Epithelial cell of prostate (primary cell): ENCODE data around the gene SNF8.
"Not testable (repeated sequence)": the region's sequence is repeated elsewhere in the genome, so short reads cannot be mapped to it uniquely, and the experiment has no call there.

Experiments
- DNase-seq: peaks from one replicate; pipeline ENCODE4 v3.0.0-alpha.2; 2011; ENCODE audit warnings: low read depth, low spot score
- H3K27ac ChIP-seq: fragments of 450-650 bp; 2 replicates; pipeline ENCODE4 v1.5.1; 2017; ENCODE audit warnings: mild to moderate bottlenecking

SNF8 gene

DNA sequence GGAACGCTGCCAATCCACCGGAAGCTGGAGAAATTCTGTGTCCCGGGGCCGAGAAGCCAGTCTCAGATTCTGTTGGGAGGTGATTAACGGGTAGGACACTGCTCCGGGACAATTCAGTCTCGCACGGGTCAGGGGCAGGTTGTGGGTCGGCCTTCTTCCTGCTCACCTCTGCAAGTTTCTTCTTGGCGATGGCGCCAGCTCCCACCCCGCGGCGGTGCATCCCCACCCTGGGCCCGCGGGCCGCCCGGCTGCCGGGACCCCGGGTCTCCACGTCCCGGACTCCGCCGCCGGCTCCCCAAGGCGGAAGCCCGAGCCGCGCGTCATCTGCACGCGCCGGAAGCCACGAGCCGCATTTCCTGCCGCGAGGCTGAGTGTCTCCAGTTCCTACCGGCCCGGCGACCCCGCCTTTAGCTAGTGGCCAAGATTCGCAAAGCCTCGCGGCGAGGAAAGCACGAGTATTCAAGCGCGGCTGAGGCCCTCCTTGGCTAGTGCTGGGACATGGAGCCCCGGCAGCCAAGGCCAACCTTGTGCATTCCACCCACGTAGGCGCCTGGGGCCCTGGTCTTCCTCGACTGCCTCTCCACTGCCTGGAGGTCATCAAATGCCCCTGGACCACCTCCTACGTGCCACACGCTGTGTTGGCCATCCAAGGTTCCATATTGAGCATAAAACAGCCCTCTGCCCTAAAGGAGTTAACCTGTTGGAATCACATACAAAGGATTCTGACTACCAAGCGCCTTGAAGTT lies at the start of gene SNF8:
Gene SNF8, minus strand, starts transcription at position 328 of the 746 bp plus-strand sequence. Its CDS starts 108 bp downstream, at position 220.
- DNase-seq, result peak; percentile 31
- peak within 1 kb of the TSS; percentile 74 for H3K27ac ChIP-seq

DNA sequence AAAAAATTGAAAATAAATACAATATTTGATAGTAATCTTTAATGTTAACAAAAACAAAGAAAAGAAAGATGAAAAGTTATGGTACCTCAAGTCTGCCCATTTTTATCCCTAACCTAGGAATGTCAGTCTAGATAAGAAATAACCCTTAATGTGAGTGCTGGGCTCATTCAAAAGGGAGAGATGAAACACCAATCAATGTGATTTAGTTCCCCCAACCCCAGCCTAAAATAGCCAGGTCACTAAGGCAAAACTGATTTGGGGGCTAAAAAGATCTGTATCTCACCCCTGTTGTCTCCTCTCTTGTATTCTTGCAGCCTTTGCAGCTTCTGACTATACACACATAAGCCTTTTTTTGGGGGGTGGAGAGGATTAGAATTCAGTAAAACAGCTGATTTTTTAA lies 49.3 kb upstream of the SNF8 start:
- no peak for DNase-seq
- no peak overlapping the region for H3K27ac ChIP-seq

DNA sequence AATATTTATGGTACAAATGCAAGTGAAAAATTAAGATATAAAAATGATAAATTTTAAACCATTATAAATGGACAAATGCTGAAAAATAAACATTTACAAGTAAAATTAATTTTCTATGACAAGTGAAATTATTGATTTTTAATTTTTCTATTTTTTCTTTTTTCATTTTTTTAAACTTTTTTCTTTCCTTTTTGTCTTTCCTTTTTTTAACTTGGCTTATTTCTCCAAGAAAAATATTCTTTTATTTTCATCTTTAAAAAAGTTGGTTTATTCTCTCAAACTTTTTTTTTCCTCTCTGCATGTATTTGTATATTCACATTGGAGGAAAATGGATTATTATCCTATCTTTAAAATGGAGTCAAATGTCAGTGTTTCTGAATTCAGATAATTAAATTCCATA lies 48.7 kb upstream of the SNF8 start:
- no peak for DNase-seq
- H3K27ac ChIP-seq, result no peak overlapping the region

- no peak overlapping the region for H3K27ac ChIP-seq
Measured at GRCh38 chr17:48992444-48992843, 47.8 kb upstream of the SNF8 start.

DNA sequence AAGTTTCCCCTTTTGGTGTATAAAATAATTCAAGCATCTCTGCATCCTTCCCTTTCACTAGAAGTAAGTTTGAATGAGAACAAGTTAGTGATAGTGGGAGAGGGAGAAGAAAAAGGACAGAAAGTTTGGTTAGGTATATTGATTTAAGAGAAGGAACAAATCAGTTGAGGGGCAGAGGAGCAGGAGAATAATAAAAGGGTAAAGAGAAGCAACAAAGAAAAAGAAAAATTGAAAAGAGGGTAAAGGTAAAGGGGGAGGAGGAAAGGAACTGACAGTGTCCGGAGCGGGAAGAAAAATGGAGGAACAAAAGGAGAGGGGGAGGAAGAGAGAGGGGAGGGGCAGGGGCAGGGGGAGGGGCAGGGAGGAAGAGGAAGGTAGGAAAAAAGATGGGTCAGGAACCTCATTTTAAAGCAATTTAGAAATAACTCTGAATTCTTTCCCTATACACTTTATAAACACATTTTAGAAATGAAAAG lies 46.3 kb upstream of the SNF8 start:
- DNase-seq, result no peak
- H3K27ac ChIP-seq, result no peak overlapping the region

More at GRCh38 chr17:48992444-48992843, 47.8 kb upstream of the SNF8 start:
- no peak for DNase-seq

DNA sequence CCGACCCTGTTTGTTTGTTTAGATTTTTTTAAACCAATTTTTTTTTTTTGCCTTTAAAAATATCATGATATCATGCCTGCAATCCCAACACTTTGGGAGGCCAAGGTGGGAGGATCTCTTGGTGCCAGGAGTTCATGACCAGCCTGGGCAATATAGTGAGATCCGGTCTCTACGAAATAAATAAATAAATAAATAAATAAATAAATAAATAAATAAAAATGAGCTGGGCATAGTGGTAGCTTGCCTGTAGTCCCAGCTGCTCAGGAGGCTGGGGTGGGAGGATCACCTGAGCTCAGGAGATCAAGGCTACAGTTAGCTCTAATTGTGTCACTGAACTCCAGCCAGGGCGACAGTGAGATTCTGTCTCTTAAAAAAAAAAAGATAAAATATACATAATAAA lies 44.5 kb upstream of the SNF8 start:
- DNase-seq, result no peak
- H3K27ac ChIP-seq, result no peak overlapping the region

DNA sequence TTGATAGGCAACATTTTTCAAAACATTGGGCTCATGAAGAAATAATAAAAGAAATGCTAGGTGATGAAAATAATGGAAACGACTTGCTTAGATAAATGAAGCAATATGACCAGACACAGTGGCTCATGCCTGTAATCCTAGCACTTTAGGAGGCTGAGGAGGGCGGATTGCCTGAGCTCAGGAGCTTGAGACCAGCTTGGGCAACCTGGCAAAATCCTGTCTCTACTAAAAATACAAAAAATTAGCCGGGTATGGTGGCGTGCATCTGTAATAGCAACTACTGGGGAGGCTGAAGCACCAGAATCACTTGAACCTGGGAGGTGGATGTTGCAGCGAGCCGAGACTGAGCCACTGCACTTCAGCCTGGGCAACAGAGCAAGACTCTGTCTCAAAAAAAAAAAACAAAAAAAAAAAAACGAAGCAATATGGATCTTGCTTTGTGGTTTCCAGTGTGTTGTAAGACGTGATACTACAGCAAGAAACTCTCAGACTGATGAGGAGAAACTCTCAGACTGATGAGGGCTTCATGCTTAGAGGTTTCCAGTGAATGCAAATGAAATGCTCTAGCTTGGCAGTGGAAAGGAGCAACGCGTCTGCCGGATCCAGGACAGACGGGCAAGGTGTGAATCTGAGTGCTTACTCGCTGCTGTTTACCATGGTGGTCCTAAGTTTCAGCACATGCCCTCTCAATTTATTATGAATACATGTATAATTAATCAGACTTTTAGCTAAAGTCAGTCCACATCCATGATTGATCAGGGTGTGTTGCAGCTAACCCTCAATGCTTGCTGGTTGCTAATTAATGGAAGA lies 41.0 kb upstream of the SNF8 start:
- no peak for DNase-seq
- no peak overlapping the region for H3K27ac ChIP-seq

DNA sequence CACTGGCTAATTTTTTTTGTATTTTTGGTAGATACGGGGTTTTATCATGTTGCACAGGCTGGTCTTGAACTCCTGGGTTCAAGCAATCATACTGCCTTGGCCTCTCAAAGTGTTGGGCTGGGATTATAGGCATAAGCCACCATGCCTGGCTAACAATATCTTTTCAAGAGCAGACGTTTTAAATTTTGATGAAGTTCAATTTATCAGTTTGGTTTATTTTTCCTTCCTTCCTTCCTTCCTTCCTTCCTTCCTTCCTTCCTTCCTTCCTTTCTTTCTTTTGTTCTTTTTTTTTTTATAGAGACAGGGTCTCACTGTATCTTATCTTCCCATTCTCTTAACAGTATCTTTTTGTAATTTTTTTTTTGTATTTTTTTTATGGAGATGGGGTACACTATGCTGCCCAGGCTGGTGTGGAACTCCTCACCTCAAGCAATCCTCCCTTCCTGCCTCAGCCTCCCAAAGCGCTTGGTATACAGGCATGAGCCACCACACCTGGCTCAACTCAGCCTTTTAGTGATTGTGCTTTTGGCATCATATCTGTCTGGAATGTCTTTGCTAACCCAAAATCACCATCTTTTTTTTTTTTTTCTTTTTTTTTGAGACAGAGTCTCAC lies 37.4 kb upstream of the SNF8 start:
- DNase-seq, result no peak
- no peak overlapping the region for H3K27ac ChIP-seq

GRCh38 chr17:48973806-48974205 lies 29.2 kb upstream of the SNF8 start:
- no peak overlapping the region for H3K27ac ChIP-seq
- DNase-seq, result no peak

- DNase-seq, result no peak
- peak overlapping the region; percentile 27 for H3K27ac ChIP-seq
Measured at GRCh38 chr17:48972749-48973097, 28.1 kb upstream of the SNF8 start.

DNA sequence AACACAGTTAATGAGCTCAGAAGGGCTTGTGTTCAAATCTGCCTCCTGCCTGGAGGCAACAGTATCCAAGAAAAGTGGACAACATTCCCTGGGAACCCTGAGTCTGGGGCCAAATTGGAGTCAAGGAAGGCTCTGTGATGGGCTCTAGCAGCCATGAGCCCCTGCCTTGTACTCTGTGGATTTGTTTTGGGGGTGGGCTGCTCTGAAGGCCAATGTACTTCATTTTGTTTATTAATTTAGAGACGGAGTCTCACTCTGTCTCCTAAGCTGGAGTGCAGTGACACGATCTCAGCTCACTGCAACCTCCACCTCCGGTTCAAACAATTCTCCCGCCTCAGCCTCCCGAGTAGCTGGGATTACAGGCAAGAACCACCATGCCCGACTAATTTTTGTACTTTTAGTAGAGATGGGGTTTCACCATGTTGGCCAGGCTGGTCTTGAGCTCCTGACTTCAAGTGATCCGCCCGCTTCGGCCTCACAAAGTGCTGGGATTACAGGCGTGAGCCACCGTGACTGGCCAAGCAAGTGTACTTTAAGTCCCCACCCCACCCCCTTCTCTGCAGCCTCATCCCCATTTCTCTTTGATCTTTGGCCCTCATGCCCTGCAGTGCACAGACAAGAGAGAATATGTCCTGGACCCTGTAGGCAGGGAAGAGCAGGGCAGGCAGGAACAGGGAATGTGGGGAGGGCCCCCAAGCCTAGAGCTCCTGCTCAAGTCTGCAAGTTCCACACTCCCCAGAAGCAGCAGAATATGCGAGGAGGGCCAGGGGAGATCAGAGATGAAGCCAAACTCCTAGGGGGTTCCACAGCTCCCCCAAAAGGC lies 26.4 kb upstream of the SNF8 start:
- DNase-seq, result no peak
- no peak overlapping the region for H3K27ac ChIP-seq

- DNase-seq, result no peak
- no peak overlapping the region for H3K27ac ChIP-seq
Measured at GRCh38 chr17:48970224-48970623, 25.6 kb upstream of the SNF8 start.

DNA sequence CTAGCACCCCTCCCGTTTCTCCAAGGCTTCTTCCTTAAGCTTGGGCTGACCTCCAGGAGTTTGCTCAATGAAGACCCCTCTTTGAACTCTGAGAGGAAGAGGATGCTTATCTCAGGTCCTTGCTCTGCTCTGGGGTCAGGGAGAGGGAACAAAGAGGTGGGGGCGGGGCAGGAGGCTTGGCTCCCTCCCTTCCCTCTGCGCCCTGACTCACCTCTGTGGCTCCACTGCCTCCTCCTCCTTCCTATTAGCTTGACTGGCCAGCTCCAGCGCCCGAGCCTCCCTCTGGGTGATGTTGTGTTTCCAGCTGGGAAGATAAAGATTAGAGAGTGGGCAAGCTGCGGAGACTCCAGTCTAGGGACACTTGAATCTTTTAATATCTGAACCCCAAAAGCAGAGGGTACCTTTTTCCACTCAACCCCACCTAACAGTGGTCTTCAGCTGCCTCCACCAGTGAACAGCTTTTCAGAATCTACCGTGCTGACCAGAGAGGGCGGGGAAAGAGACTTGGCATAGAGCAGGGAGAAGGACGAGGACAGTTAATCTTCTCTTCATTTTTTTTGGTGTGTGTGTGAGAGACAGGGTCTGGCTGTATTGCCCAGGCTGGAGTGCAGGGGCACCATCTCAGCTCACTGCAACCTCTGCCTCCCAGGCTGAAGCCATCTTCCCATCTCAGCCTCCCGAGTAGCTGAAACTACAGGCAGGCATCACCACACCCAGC lies 17.0 kb upstream of the SNF8 start:
- H3K27ac ChIP-seq, result no peak overlapping the region
- DNase-seq, result no peak

- no peak overlapping the region for H3K27ac ChIP-seq
Measured at GRCh38 chr17:48960834-48961515, 16.3 kb upstream of the SNF8 start.

GRCh38 chr17:48954300-48954755 lies 9.7 kb upstream of the SNF8 start:
- DNase-seq, result no peak
- H3K27ac ChIP-seq, result no peak overlapping the region

More at GRCh38 chr17:48960834-48961515, 16.3 kb upstream of the SNF8 start:
- DNase-seq, result no peak

GRCh38 chr17:48952904-48953303 lies 8.3 kb upstream of the SNF8 start:
- H3K27ac ChIP-seq, result no peak overlapping the region
- DNase-seq, result no peak

DNA sequence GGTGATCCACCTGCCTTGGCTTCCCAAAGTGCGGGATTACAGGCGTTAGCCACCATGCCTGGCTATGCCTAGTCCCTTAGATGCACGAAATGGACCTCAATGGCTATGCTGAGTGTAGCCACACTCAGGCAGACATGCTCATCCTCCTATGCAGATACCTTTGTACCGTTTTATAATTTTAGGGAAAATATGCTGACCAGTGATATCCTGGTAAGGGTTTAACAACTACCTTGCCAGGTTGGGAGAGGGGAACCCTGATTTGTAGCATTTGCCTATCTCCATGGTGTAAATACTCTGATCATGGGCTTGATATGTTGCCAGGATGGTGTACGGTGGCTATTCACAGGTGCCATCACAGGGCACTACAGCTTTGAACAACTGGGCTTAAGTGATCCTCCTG lies 6.9 kb upstream of the SNF8 start:
- no peak for DNase-seq
- no peak overlapping the region for H3K27ac ChIP-seq

GRCh38 chr17:48945261-48945651 lies 614 bp upstream of the SNF8 start:
- H3K27ac ChIP-seq, result peak overlapping the region; percentile 74
- not testable (repeated sequence) for DNase-seq

DNA sequence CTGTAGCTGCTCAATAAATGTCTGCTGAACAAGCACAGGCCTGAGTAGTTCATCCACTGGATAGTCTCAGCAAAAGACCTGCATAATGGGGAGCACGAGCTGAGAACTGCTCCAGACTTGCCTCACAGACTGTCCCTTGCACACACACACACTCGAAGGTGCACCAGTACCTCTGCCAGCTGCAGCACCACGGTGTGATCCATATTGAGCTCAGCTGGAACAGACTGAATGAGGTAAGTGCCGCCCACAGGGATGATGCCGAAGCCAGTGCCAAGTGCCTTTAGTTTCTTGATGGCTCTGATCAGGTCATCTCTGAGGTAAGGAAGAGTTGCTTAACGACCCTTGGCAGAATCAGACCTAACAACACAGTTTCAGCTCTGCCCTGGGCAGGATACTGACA lies 11.6 kb downstream of the SNF8 start:
- no peak for DNase-seq
- H3K27ac ChIP-seq, result no peak overlapping the region
